Measurements from ENCODE around the gene SORBS1. TPM values are rescaled to one million over a fixed set of nuclear protein-coding genes. Genes with fewer than 3 reads are reported as not detected.

Gene SORBS1
- polyA plus RNA-seq, 10 donors = 49.7 to 107 (median 71.2) TPM

GRCh38 chr10:95516774-95517373, 44.3 kb downstream of the SORBS1 start:
- no peak for DNase-seq

DNA sequence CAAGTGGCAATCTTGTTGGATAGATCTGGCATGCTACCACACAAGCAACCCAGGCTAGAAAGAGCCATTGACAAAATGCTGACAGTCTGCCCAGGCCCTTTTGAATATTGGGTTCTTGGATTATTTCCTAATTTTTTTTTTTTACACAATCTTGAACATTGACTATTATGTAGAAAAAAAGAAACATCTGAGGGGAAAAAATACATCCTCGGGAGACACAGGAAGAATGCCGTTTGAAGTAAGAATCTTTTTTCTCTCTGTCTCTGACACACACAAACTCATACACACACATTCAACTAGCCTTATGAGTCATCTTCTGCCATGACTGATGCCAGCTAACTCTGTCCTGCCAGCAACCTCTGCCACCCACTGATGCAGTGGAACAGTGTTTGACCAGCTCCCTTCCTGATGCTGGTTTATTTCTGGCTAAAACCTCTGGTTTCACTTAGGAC, 47.2 kb downstream of the SORBS1 start:
- DNase-seq = no peak

GRCh38 chr10:95513008-95513589, 48.1 kb downstream of the SORBS1 start:
- no peak for DNase-seq

DNA sequence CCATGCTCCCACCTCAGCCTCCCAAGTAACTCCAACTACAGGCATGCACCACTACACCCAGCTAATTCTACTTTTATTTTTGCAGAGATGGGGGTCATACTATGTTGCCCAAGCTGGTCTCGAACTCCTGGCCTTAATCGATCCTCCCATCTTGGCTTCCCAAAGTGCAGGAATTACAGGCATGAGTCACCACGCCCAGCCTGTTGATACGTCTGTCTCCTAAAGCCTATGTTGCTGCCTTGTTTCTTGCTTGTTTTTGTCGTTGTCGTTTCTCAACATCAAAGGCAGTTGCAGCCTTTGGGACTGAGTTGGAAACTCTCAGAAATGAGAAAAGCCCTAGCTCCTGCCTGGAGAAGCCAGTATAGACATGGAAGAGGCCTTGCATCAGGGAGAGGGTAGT, 49.9 kb downstream of the SORBS1 start:
- DNase-seq = no peak

DNA sequence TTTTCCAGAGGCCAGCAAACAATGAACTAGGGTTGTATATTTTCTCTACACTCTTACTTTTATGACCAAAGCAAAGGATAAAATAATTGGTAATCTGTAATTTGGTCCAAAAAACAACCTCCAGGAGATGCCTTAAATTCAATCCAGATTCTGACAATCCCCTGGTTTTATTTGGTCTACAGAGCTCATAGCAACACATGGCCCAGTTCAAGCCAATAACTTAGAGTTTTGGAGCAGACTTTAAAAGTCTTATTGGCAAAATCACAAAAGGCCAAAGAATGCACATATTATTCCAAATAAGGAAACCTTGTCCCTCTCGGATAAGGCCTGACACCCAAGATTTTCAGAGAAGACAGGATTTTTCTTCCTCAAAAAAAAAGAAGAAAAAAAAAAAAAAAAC, 51.9 kb downstream of the SORBS1 start:
- DNase-seq = peak in 2 of 3 donors; percentile 27 to 54

DNA sequence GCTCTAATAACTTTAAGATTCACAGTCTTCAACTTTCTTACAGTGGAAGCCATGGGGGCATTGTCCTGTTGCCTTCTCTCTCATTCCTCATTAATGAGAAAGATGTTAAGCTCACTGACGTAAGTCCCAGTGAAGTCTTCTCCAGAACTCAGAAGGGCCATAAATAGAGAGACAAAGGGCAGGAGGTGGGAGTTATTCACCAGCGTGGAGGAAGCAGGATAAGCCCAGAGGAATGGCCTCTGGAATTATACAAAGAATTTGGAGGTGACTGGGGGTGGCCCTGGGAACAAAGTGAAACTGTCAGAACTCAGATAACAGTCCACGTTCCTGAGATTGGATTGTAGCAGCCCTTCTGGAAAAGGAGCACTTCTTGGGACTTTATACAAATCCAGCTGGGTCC, 52.4 kb downstream of the SORBS1 start:
- DNase-seq = no peak

- DNase-seq = no peak
Observed at GRCh38 chr10:95506056-95506737, 55.0 kb downstream of the SORBS1 start.

- no peak for DNase-seq
Observed at GRCh38 chr10:95505641-95506040, 55.5 kb downstream of the SORBS1 start.

GRCh38 chr10:95505084-95505610, 56.0 kb downstream of the SORBS1 start:
- DNase-seq = no peak

- DNase-seq = no peak
Observed at GRCh38 chr10:95504246-95504691, 56.9 kb downstream of the SORBS1 start.

DNA sequence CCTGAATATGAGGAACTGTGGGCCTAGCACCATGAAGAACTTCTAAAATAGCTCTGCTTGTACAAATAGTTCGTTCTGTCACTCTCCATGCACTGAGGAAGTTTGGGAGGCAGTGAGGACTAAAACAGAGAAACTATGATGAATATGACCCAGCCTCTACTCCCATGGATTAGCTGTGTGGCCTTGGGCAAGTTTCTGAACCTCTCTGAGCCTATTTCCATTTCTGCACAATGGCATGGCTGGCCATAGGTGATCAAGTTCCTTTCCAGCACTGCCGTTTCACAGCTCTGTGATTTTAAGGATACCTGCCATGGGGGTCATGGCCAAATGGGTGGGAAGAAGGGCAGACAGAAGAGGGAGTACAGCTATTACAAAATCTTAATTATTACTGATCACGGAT, 57.6 kb downstream of the SORBS1 start:
- DNase-seq = no peak

- DNase-seq = no peak
Observed at GRCh38 chr10:95503001-95503400, 58.2 kb downstream of the SORBS1 start.

- no peak for DNase-seq
Observed at GRCh38 chr10:95502377-95502776, 58.8 kb downstream of the SORBS1 start.

DNA sequence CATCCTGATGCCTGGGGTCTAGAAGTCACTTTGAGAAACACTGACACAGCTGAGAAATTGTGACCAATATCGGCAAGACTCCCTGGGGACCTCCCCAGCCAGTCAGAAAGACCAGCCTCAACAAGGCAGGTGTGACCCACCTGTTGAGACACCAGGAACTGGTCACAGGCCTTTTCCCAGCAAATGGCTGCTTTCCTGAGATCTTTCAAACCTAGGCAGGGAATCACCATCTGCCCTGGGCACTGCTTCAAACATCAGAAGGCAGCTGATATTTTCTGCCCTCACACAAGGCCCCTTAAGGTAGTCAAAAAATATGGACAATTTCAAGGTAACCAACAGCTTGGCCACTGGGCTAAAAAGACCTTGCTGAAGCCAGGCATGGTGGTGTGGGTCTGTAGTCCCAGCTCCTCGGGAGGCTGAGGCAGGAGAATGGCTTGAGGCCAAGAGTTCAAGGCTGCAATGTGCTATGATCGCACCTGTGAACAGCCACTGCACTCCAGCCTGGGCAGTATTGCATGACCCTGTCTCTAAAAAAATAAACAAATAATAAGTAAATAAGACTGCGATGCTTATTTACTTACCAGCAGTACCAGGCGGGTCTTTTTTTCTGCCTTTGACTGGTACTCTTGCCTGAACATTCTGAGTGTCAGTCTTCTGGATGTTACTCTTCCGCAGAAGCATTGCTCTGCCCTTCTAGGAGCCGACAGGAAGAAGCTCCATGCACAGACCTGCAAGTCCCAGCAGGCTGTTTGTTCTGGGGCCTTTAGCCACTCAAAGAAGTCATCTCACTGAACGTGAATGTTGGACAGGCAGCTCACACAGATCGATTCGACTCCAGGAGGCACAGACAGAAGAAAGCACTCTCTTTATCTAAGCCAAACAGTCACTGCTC, 59.7 kb downstream of the SORBS1 start:
- no peak for DNase-seq

DNA sequence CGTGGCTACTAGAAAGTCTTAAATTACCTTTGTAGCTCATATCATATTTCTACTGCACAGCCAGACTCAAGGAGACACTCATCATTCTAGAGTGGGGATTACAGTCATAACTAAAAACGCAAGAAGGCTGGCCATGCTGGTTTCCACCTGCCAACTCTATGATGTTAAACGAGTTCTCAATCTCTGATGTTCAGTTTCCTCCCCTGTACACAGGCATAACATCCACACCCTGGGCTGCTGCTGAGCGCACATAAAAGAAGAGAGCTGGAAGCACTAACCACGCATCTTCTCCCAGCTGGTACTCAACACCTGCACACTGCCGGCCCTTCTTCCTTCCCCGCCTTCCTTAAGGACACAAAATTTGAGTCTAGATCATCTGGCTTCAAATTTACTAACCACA, 60.5 kb downstream of the SORBS1 start:
- no peak for DNase-seq

- DNase-seq = no peak
Observed at GRCh38 chr10:95500097-95500496, 61.1 kb downstream of the SORBS1 start.

GRCh38 chr10:95499482-95499989, 61.6 kb downstream of the SORBS1 start:
- DNase-seq = no peak

GRCh38 chr10:95496951-95497350, 64.2 kb downstream of the SORBS1 start:
- no peak for DNase-seq

GRCh38 chr10:95496246-95496911, 64.8 kb downstream of the SORBS1 start:
- DNase-seq = no peak

DNA sequence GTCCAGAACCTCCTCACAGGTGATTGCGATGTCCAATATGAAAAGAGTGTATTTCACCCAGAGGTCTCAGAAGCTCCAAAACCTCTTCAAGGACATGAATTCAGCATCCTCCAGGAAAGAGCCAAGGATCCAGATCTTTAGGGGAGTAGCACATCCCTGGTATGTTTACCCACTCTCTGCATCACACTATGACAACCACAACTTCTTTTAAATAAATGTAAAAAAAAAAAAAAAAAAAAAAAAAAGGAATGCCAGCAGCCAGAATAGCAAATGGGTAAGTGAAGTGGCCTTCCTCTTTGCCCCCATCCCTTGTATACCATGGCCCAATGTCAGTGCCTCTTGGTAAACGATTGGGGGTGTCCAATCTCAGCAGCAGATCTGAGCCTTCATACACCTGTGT, 67.3 kb downstream of the SORBS1 start:
- no peak for DNase-seq

- DNase-seq = no peak
Observed at GRCh38 chr10:95487994-95488393, 73.2 kb downstream of the SORBS1 start.

Measured in muscle of back (tissue), 11 donors.